Caco-2 (cell line): ENCODE measurements around the gene FUT8. TPM values are rescaled to one million over a fixed set of nuclear protein-coding genes. Genes with fewer than 3 reads are reported as not detected.
"Not testable (repeated sequence)": the region's sequence is repeated elsewhere in the genome, so short reads cannot be mapped to it uniquely, and the experiment has no call there.

ENCODE experiments used
- BruUV-seq: library from RNA; stranded (reverse); fragments of 400-500 nt; replicated peaks from 2 replicates; lab custom pipeline; 2021; lab: Mats Ljungman, UMichigan
- CTCF ChIA-PET: fragments of 300-600 bp; sonication (Branson Sonifier 250); formaldehyde crosslinking; loops from one replicate; lab custom pipeline; 2022; ENCODE audit warnings: antibody characterized with exemption; lab: Charles Lee
- POLR2A ChIA-PET: fragments of 300-600 bp; sonication (Branson Sonifier 250); formaldehyde crosslinking; loops from one replicate; lab custom pipeline; 2022; ENCODE audit warnings: antibody characterized with exemption; lab: Charles Lee
- DNase-seq, 2 experiments: peaks; one replicate each; pipeline versions ENCODE4 v3.0.0 to v3.0.0-alpha.2; 2020 to 2022
- H3K27me3 ChIP-seq: replicated peaks from 2 replicates; pipeline ENCODE4 v1.6.0; 2011; ENCODE audit warnings: low read length; ENCODE audit not compliant: control insufficient read depth, insufficient read depth
- H3K36me3 ChIP-seq: 2 replicates; pipeline ENCODE4 v1.5.1; 2011; ENCODE audit warnings: low read length; ENCODE audit not compliant: control insufficient read depth, insufficient read depth
- H3K4me1 ChIP-seq: fragments of 250-450 bp; sonication (Bioruptor Pico); 2 replicates; pipeline ENCODE4 v1.5.1; 2020; ENCODE audit warnings: mild to moderate bottlenecking
- H3K4me3 ChIP-seq: 2 replicates; pipeline ENCODE4 v1.5.1; 2011; ENCODE audit warnings: low read depth, mild to moderate bottlenecking, control low read depth, low read length
- H3K9me3 ChIP-seq: fragments of 250-450 bp; sonication (Bioruptor Pico); 2 replicates; pipeline ENCODE4 v1.5.1; 2020; ENCODE audit warnings: mild to moderate bottlenecking, moderate library complexity
- H3K27ac Mint-ChIP-seq: one replicate; pipeline ENCODE4 v1.8.0; 2022; ENCODE audit warnings: mixed read lengths; ENCODE audit not compliant: unreplicated experiment
- H3K27me3 Mint-ChIP-seq: one replicate; pipeline ENCODE4 v1.8.0; 2022; ENCODE audit warnings: mixed read lengths; ENCODE audit not compliant: insufficient read depth, unreplicated experiment
- H3K36me3 Mint-ChIP-seq: one replicate; pipeline ENCODE4 v1.8.0; 2022; ENCODE audit warnings: mild to moderate bottlenecking, mixed read lengths; ENCODE audit not compliant: insufficient read depth, unreplicated experiment
- H3K4me1 Mint-ChIP-seq: one replicate; pipeline ENCODE4 v1.8.0; 2022; ENCODE audit warnings: low read depth, mixed read lengths; ENCODE audit not compliant: unreplicated experiment
- H3K4me3 Mint-ChIP-seq: one replicate; pipeline ENCODE4 v1.8.0; 2022; ENCODE audit warnings: mild to moderate bottlenecking, moderate library complexity, mixed read lengths; ENCODE audit not compliant: unreplicated experiment
- H3K9me3 Mint-ChIP-seq: one replicate; pipeline ENCODE4 v1.8.0; 2022; ENCODE audit warnings: mixed read lengths; ENCODE audit not compliant: unreplicated experiment
- intact Hi-C: fragments of 100-400 bp; cut with micrococcal nuclease; formaldehyde crosslinking; loops from one replicate; pipeline ENCODE4 v1.10.0; 2022; ENCODE audit not compliant: unreplicated experiment
- total RNA-seq: library from RNA; stranded (reverse); gene quantifications from 2 replicates; pipeline ENCODE4 v1.2.3, GENCODE V29; 2022
- TF ChIP-seq, protein P1 (sequence below), 2 experiments: fragments of 200-600 bp in 1 of 2; IDR thresholded peaks; 1 replicate in 1 of 2; 2 replicates in 1 of 2; pipeline versions ENCODE4 v1.5.1 to v1.8.0; 2011 to 2022; ENCODE audit warnings: antibody characterized with exemption in 1 of 2, control low read depth in 1 of 2, inconsistent platforms in 1 of 2, low read depth in 1 of 2, low read length in 1 of 2, mild to moderate bottlenecking in 1 of 2, moderate library complexity in 1 of 2; ENCODE audit not compliant: insufficient read depth in 1 of 2, severe bottlenecking in 1 of 2, unreplicated experiment in 1 of 2

The FUT8 gene
- total RNA-seq, 1 experiment from 2014 or later = 67.1 TPM

DNA sequence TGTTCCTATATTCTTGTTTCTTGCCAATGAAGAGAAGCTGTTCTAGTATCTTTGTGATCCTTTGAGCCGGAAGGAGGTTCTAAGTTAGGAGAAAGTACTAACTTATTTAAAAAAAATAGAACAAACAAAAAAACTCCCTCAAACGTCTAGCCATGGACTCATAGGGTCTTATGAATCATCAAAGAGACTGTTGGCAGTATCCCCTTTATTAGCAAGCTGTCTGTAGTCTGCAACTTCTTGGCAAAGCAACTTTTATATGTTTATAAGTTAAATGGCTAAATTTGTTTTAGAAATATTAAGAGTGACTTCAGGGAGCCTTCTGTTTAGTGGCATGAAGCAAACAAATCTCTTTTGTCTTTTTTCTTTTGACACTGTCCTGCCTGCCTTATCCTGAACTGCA, 291.9 kb downstream of the FUT8 start:
- H3K4me3 Mint-ChIP-seq = no peak overlapping the region
- Histone ChIP-seq H3K4me3 (no peak overlapping the region), H3K27me3 (no peaks in the 10 kb centered on the region), H3K4me1 (no peaks in the 10 kb centered on the region), H3K36me3 (no peaks in the 10 kb centered on the region; the same call in 1 of the 2 replicates), H3K9me3 (no peaks in the 10 kb centered on the region)
- TF ChIP-seq, protein P1, sequence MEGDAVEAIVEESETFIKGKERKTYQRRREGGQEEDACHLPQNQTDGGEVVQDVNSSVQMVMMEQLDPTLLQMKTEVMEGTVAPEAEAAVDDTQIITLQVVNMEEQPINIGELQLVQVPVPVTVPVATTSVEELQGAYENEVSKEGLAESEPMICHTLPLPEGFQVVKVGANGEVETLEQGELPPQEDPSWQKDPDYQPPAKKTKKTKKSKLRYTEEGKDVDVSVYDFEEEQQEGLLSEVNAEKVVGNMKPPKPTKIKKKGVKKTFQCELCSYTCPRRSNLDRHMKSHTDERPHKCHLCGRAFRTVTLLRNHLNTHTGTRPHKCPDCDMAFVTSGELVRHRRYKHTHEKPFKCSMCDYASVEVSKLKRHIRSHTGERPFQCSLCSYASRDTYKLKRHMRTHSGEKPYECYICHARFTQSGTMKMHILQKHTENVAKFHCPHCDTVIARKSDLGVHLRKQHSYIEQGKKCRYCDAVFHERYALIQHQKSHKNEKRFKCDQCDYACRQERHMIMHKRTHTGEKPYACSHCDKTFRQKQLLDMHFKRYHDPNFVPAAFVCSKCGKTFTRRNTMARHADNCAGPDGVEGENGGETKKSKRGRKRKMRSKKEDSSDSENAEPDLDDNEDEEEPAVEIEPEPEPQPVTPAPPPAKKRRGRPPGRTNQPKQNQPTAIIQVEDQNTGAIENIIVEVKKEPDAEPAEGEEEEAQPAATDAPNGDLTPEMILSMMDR (IDR thresholded peaks at IDR 0.05; ENCODE audit: insufficient read depth in 1 of 2, low read depth in 1 of 2, low read length in 1 of 2, severe bottlenecking in 1 of 2, unreplicated experiment in 1 of 2) = no peak
- no peaks in the 10 kb centered on the region for H3K36me3 Mint-ChIP-seq
- intact Hi-C loops = no loop called here
- no peak overlapping the region for H3K27ac Mint-ChIP-seq
- CTCF ChIA-PET = interaction anchor here (0.6 kb wide), 1 partner anchor 102 kb away, joined by 5 read pairs; no protein-coding TSS in a partner anchor
- no TSS peak for BruUV-seq
- no peaks in the 10 kb centered on the region for H3K4me1 Mint-ChIP-seq
- H3K27me3 Mint-ChIP-seq = no peaks in the 10 kb centered on the region
- DNase-seq = no peak
- peaks cover 32% of the 10 kb centered on the region for H3K9me3 Mint-ChIP-seq
- POLR2A ChIA-PET = no interaction called here

DNA sequence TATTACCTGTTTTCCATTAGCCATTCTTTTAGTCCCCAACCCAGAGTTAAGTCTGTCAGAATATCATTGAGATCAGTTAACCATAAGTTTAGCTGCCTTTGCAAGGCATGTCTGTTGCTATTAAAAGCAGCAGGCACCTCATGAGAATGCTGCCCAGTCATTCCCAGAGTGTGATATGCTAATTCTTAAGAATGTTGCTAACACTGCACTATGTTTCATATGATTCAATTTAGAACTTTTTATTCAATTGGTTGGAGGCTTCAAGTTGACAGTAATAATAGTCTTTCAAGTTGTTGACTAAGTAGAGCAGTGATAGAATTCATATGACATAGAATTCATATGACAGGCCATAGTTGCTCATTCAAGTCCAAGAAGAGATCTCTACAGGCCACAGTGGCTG, 292.3 kb downstream of the FUT8 start:
- Mint-ChIP-seq H3K9me3 (peaks cover 33% of the 10 kb centered on the region), H3K4me1 (no peaks in the 10 kb centered on the region), H3K27me3 (no peaks in the 10 kb centered on the region), H3K27ac (no peak overlapping the region), H3K4me3 (no peak overlapping the region), H3K36me3 (no peaks in the 10 kb centered on the region)
- CTCF ChIA-PET = interaction anchor here (0.6 kb wide), 1 partner anchor 103 kb away, joined by 5 read pairs; no protein-coding TSS in a partner anchor
- no TSS peak for BruUV-seq
- no peak for DNase-seq
- POLR2A ChIA-PET = no interaction called here
- H3K36me3 ChIP-seq = no peaks in the 10 kb centered on the region; the same call in 1 of the 2 replicates
- no peaks in the 10 kb centered on the region for H3K27me3 ChIP-seq
- no peak overlapping the region for H3K4me3 ChIP-seq
- TF ChIP-seq, protein P1 (IDR thresholded peaks at IDR 0.05; ENCODE audit: insufficient read depth in 1 of 2, low read depth in 1 of 2, low read length in 1 of 2, severe bottlenecking in 1 of 2, unreplicated experiment in 1 of 2) = no peak
- H3K4me1 ChIP-seq = no peaks in the 10 kb centered on the region
- intact Hi-C loops = no loop called here
- H3K9me3 ChIP-seq = no peaks in the 10 kb centered on the region

DNA sequence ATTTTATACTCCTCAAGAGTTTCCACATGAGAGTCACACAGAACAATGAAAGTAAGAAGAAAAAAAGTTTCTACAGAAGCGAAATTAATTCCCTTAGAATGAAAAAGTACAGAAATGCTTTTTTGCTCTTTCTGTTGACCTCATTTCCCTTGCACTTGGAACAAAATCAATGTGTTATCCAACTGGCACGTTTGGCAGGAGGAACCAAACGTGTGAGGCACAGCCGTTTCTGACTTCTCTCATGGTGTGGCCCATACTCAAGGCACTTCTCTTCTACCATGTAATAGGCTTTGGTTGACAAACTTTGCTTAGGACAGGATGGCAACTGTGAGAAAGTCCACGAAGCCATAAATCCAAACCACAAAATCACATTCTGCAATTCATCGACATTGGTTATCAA, 297.0 kb downstream of the FUT8 start:
- Histone ChIP-seq H3K4me3 (no peak overlapping the region), H3K36me3 (no peaks in the 10 kb centered on the region; the same call in 1 of the 2 replicates), H3K9me3 (0 out of 2 replicates have a peak, but pooled peaks cover 4% of the 10 kb centered on the region), H3K4me1 (no peaks in the 10 kb centered on the region), H3K27me3 (no peaks in the 10 kb centered on the region)
- H3K27ac Mint-ChIP-seq = no peak overlapping the region
- TF ChIP-seq, protein P1 (IDR thresholded peaks at IDR 0.05; ENCODE audit: insufficient read depth in 1 of 2, low read depth in 1 of 2, low read length in 1 of 2, severe bottlenecking in 1 of 2, unreplicated experiment in 1 of 2) = no peak
- ChIA-PET CTCF (no interaction called here), POLR2A (no interaction called here)
- H3K4me1 Mint-ChIP-seq = no peaks in the 10 kb centered on the region
- BruUV-seq = no TSS peak
- peaks cover 5% of the 10 kb centered on the region for H3K36me3 Mint-ChIP-seq
- no peak for DNase-seq
- no peaks in the 10 kb centered on the region for H3K27me3 Mint-ChIP-seq
- no peak overlapping the region for H3K4me3 Mint-ChIP-seq
- H3K9me3 Mint-ChIP-seq = peaks cover 47% of the 10 kb centered on the region
- intact Hi-C loops = no loop called here

DNA sequence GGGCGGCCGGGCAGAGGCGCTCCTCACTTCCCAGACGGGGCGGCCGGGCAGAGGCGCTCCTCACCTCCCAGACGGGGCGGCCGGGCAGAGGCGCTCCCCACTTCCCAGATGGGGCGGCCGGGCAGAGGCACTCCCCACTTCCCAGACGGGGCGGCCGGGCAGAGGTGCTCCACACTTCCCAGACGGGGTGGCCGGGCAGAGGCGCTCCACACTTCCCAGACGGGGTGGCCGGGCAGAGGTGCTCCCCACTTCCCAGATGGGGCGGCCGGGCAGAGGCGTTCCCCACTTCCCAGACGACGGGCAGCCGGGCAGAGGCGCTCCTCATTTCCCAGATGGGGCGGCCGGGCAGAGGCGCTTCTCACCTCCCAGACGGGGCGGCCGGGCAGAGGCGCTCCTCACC, 304.3 kb downstream of the FUT8 start:
- H3K36me3 Mint-ChIP-seq = peaks cover 31% of the 10 kb centered on the region
- H3K4me1 ChIP-seq, H3K36me3 ChIP-seq, CTCF ChIA-PET, H3K4me3 ChIP-seq, H3K4me1 Mint-ChIP-seq, POLR2A ChIA-PET, H3K4me3 Mint-ChIP-seq, H3K27ac Mint-ChIP-seq, BruUV-seq, intact Hi-C loops, H3K27me3 Mint-ChIP-seq, H3K27me3 ChIP-seq, DNase-seq: not testable (repeated sequence)
- peaks cover 49% of the 10 kb centered on the region for H3K9me3 Mint-ChIP-seq
- H3K9me3 ChIP-seq = peaks cover 19% of the 10 kb centered on the region

DNA sequence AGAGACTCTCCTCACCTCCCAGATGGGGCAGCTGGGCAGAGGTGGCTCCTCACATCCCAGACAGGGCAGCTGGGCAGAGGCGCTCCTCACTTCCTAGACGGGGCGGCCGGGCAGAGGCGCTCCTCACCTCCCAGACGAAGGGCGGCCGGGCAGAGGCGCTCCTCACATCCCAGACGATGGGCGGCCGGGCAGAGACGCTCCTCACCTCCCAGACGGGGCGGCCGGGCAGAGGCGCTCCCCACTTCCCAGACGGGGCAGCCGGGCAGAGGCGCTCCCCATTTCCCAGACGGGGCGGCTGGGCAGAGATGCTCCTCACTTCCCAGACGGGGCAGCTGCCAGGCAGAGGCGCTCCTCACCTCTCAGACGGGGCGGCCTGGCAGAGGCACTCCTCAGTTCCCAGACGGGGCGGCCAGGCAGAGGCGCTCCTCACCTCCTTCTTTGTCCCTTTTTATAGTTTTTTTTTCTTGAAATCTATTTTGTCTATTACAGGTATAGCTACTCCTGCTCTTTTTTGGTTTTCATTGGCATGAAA, 304.9 kb downstream of the FUT8 start:
- Mint-ChIP-seq H3K9me3 (peaks cover 49% of the 10 kb centered on the region), H3K27ac (peak overlapping the region; percentile 9), H3K36me3 (peaks cover 31% of the 10 kb centered on the region)
- H3K4me1 ChIP-seq, H3K36me3 ChIP-seq, intact Hi-C loops, H3K4me3 ChIP-seq, BruUV-seq, H3K4me3 Mint-ChIP-seq, DNase-seq, H3K4me1 Mint-ChIP-seq, POLR2A ChIA-PET, CTCF ChIA-PET, H3K27me3 ChIP-seq, H3K27me3 Mint-ChIP-seq: not testable (repeated sequence)
- peaks cover 19% of the 10 kb centered on the region for H3K9me3 ChIP-seq
